Stimulated activated CD8-positive, alpha-beta memory T cell treated with anti-CD3 and anti-CD28 coated beads, Interleukin-7, amount 100 ng/mL, for 4 hours (primary cell): ENCODE results near the gene NOC4L.

ENCODE experiments used
- DNase-seq, 2 donors: peaks; one replicate each; pipeline ENCODE4 v3.0.0-alpha.2; 2020; ENCODE audit warnings: low read depth in 2 of 2

NOC4L gene

DNA sequence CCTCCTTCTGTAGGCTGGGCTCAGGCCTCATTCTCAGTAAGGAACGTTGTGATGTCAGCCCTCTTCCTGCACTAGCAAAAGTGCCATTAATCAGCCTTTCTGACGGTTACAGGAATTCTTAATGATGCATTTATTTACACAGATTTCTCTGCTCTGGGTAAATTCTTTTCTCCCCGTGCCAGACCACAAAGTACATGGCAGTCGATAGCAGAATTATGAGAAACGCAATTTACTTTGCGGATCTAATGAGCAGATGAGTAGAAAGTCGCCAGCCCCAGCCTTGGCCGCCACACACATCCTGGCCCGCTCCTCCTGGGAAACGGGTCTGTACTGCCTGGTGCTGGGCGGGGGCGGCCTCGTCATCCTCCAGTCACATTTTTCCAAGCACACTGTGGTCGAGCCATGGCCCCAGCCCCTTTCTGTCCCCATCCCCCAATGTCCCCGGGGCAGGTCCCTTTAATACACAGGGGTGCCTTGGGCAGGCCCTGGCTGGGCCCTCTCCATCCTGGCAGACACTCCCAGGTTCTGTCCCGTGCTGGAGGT, 25.9 kb downstream of the NOC4L start:
- DNase-seq: no peak

DNA sequence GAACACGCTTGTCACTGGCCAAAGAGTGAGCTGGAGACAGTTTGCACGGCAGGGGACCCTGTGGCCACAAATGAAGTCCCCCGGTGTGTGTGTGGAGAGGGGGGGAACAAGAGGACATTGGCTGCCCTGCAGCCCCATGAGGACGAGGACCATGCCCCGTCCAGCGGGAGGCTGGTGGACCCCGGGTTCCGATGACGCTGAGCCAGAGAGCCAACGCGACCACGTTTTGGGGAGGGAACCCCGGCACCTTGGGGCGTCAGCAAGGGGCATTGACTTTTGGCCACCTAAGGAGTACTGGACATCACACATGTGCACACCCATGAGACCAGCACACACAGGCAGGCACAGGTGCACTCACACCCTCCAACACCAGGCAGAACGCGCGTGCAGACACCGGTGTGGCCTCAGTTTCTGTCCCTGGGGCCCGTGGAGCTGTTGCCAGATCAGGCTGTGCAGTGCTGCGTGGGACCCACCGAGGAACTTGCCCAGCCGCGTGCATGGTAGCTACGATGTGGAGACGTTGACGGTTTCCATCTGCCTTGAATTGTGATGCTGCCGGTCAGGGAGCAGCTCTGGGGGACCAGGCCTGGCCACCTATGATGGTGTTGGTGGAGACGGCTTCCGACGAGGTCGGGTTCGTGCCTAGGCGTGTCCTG, 26.5 kb downstream of the NOC4L start:
- DNase-seq: no peak

GRCh38 chr12:132171293-132171967, 27.2 kb downstream of the NOC4L start:
- no peak for DNase-seq

GRCh38 chr12:132171968-132172521, 27.8 kb downstream of the NOC4L start:
- no peak for DNase-seq

DNA sequence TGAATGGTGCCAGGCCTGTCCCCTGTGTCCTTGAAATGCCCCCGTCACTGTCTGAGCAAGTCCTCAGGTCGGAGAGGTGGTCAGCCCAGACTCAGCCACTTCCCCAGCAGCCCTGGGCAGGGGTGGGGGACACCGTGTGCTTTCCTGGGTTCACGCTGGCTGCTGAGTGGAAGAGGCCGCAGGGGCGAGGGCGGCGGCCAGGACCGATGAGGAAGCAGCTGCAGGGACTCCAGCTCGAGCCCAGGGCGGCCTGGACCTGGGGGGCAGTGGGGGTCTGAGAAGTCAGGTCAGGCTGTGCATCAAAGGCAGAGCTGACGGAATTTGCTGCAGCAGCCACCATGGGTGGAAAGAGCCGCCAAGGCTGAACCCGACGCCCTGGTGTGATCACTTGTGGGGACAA, 28.4 kb downstream of the NOC4L start:
- no peak for DNase-seq

- no peak for DNase-seq
Measured at GRCh38 chr12:132173135-132174014, 29.1 kb downstream of the NOC4L start.

GRCh38 chr12:132174015-132174838, 30.0 kb downstream of the NOC4L start:
- no peak for DNase-seq

GRCh38 chr12:132174839-132175490, 30.7 kb downstream of the NOC4L start:
- no peak for DNase-seq

- DNase-seq: no peak
Measured at GRCh38 chr12:132175496-132176384, 31.5 kb downstream of the NOC4L start.

DNA sequence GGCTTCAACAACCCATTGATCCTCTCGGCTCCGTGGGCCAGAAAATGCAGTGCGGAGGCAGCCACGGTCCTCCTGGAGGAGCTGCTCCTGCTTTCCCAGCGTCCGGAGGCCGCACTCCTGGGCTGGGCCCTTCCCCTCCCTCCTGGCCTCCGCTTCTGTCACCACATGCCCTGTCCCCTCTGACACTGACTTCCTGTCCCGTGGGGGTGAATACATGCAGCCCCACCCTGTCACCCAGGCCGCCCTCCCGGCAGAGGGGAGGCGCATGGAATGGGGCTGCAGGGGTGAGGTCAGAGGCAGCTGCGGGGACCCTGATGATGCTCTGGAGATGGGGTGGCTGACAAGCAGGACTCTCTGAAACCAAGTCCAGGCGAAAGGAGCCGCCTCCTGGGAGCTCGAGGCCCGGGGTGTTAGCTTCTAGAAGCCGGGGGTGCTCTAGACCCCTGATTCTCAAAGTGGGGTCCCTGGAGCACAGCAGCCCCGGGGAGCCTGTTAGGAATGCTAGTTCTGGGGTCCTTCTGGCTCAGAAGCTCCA, 32.2 kb downstream of the NOC4L start:
- DNase-seq: no peak

GRCh38 chr12:132176920-132177551, 32.8 kb downstream of the NOC4L start:
- DNase-seq: no peak

DNA sequence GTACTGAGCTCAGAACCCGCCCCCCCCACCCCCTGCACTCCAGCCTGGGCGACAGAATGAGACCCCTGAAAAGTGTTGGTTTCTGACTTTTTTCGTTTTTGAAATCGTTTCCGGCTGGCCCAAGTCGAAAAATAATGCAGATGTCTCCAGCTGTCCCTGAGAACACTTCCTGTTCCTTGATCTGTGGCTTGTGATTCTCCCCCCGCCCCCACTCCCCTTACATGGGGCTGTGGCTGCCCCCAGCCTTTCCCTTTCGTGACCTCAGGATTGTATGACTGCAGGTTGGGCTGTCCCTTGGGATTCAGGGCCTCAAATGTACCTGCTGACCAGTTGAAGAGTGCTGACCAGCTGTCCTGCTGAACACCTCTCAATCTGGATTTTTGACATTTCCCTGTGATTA, 34.1 kb downstream of the NOC4L start:
- no peak for DNase-seq

- DNase-seq: no peak
Measured at GRCh38 chr12:132178801-132179401, 34.6 kb downstream of the NOC4L start.

GRCh38 chr12:132179431-132180362, 35.4 kb downstream of the NOC4L start:
- no peak for DNase-seq

DNA sequence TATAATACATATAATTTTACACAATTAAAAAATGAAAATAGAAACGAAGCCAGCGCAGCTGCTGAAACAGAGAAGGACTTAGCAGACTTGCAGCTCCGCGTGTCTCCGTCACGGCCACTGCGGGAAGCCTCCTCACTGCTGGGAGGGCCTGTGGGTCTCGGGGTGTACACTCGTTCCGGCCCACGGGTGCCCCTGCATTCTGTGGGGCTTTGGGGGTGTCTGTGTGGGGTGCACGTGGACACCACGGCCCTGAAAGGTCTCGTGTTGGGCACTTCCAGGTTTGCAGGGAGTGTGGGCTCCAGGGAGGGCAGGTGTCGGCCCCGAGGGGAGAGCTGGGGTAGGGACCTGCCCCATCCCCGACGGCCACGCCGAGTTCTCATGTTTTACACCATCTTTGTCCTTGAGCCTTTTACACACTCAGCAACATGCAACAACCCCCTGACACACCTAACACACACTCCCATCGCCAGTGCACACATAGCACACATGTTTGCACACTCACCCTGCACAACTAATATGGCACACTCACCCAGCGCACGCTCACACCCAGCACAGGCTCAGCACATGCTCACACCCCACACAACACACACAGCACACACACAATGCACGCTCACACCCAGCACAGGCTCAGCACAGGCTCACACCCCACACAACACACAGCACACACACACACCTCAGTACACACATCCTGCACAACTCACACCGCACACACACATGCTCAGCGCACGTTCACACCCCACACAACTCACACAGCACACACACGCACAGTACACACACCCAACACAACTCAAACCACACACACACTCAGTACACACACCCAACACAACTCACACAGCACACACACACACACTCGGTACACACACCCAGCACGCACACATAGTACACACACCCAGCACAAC, 36.6 kb downstream of the NOC4L start:
- DNase-seq: no peak

DNA sequence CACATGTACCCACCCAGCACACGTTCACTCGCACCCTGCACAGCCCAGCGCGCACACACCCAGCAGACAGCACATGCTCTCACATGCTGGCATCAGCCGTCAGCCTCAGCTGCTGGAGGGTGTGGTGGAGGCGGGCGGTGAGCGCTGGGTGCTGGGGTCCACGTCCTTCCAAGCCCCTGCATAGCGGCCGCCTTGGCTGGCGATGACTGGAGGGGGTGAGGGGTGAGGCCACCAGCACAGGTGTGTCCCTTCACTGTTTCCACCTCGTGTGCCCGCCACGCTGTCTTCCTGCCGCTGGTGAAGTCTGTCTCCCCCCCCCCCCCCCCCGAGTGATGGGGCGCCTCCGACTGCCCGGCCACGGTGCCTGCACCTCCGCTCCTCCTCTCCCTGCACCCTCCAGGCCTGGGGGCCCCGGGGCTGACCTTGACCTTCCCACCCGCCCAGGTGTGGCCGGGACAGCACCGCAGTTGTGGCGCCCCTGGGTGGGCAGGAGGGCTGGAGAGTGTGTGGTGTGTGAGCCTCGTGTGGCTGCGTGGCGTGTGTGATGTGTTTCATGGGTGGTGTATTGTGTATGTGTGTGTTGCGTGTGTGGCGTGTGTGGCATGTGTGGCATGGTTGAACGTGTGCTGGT, 37.4 kb downstream of the NOC4L start:
- DNase-seq: no peak
